HFFc6 (cell line): ENCODE results near the gene ZRANB1. TPM values are rescaled to one million over a fixed set of nuclear protein-coding genes. Genes with fewer than 3 reads are reported as not detected.

ENCODE experiments used
- DNase-seq: peaks from one replicate; pipeline ENCODE4 v3.0.0-alpha.2; 2018
- H3K27ac Mint-ChIP-seq: 2 replicates; pipeline ENCODE4 v1.8.0; 2020; ENCODE audit warnings: mild to moderate bottlenecking, mixed read lengths
- H3K27me3 Mint-ChIP-seq: 2 replicates; pipeline ENCODE4 v1.8.0; 2021; ENCODE audit warnings: mild to moderate bottlenecking, moderate library complexity, mixed read lengths; ENCODE audit not compliant: insufficient read depth
- H3K36me3 Mint-ChIP-seq: 2 replicates; pipeline ENCODE4 v1.8.0; 2021; ENCODE audit warnings: low read depth, mixed read lengths
- H3K4me1 Mint-ChIP-seq: 2 replicates; pipeline ENCODE4 v1.8.0; 2020; ENCODE audit warnings: low read depth, mixed read lengths
- H3K4me3 Mint-ChIP-seq: 2 replicates; pipeline ENCODE4 v1.8.0; 2020; ENCODE audit warnings: mild to moderate bottlenecking, moderate library complexity, mixed read lengths
- H3K9me3 Mint-ChIP-seq: 2 replicates; pipeline ENCODE4 v1.8.0; 2020; ENCODE audit warnings: mild to moderate bottlenecking, mixed read lengths
- CTCF ChIP-seq: fragments of 200-600 bp; sonication (generic); IDR thresholded peaks from 2 replicates; pipeline ENCODE4 v1.5.0; 2021; ENCODE audit warnings: antibody characterized with exemption, mild to moderate bottlenecking
- total RNA-seq, 6 experiments: library from RNA; stranded (reverse); fragmentation: NEBNext Ultra II Directional; extraction: Animal tissue kit (Norgen Biotek cat#: 25700); gene quantifications; 2 replicates in 1 of 6; 3 replicates in 5 of 6; pipeline ENCODE4 v1.2.3, GENCODE V29; 2021

Gene ZRANB1
- total RNA-seq, 6 experiments from 2014 or later, result 11.8 to 13.6 (median 12.6) TPM

- TF ChIP-seq CTCF, result no peak
- H3K4me1 Mint-ChIP-seq, result peaks cover 82% of the 10 kb centered on the region
- DNase-seq, result no peak
- H3K27ac Mint-ChIP-seq, result peak overlapping the region; percentile 26; the same call in 1 of the 2 replicates
- H3K4me3 Mint-ChIP-seq, result no peak overlapping the region
- peaks cover 3% of the 10 kb centered on the region for H3K27me3 Mint-ChIP-seq
- peaks cover 19% of the 10 kb centered on the region for H3K36me3 Mint-ChIP-seq
- no peaks in the 10 kb centered on the region for H3K9me3 Mint-ChIP-seq
These were observed 91.4 kb downstream of the ZRANB1 start for GRCh38 chr10:125033146-125033924.

GRCh38 chr10:125034675-125035074 is 92.8 kb downstream of the ZRANB1 start:
- Mint-ChIP-seq H3K4me3 (peak overlapping the region; percentile 76), H3K27ac (peak overlapping the region; percentile 80), H3K4me1 (peaks cover 82% of the 10 kb centered on the region), H3K27me3 (no peaks in the 10 kb centered on the region; the same call in 1 of the 2 replicates), H3K36me3 (peaks cover 19% of the 10 kb centered on the region), H3K9me3 (no peaks in the 10 kb centered on the region)
- no peak for DNase-seq
- no peak for TF ChIP-seq CTCF

- Mint-ChIP-seq H3K4me1 (peaks cover 80% of the 10 kb centered on the region), H3K4me3 (peak overlapping the region; percentile 76), H3K9me3 (no peaks in the 10 kb centered on the region), H3K36me3 (peaks cover 19% of the 10 kb centered on the region), H3K27me3 (no peaks in the 10 kb centered on the region; the same call in 1 of the 2 replicates), H3K27ac (peak overlapping the region; percentile 80)
- peak; percentile 91 for DNase-seq
- TF ChIP-seq CTCF, result no peak
These were observed 93.2 kb downstream of the ZRANB1 start for GRCh38 chr10:125035136-125035535.

- H3K9me3 Mint-ChIP-seq, result no peaks in the 10 kb centered on the region
- H3K36me3 Mint-ChIP-seq, result peaks cover 23% of the 10 kb centered on the region
- peak overlapping the region; percentile 76 for H3K4me3 Mint-ChIP-seq
- H3K4me1 Mint-ChIP-seq, result peaks cover 82% of the 10 kb centered on the region
- no peak for TF ChIP-seq CTCF
- H3K27me3 Mint-ChIP-seq, result no peaks in the 10 kb centered on the region; the same call in none of the 2 replicates
- no peak for DNase-seq
- H3K27ac Mint-ChIP-seq, result peak overlapping the region; percentile 80
These were observed 93.8 kb downstream of the ZRANB1 start for GRCh38 chr10:125035588-125036295.

GRCh38 chr10:125037145-125037877 is 95.4 kb downstream of the ZRANB1 start:
- H3K4me1 Mint-ChIP-seq, result peaks cover 86% of the 10 kb centered on the region
- no peak for TF ChIP-seq CTCF

More at GRCh38 chr10:125037145-125037877, 95.4 kb downstream of the ZRANB1 start:
- Mint-ChIP-seq H3K27ac (peak overlapping the region; percentile 80), H3K9me3 (no peaks in the 10 kb centered on the region), H3K36me3 (peaks cover 22% of the 10 kb centered on the region), H3K4me3 (peak overlapping the region; percentile 23), H3K27me3 (no peaks in the 10 kb centered on the region; the same call in none of the 2 replicates)
- peak; percentile 85 for DNase-seq
